Measurements from ENCODE around the gene TNNT3. TPM values are rescaled to one million over a fixed set of nuclear protein-coding genes. Genes with fewer than 3 reads are reported as not detected.

The TNNT3 gene
- total and polyA plus RNA-seq, 2 of the 4 experiments (the other 2 are of a cell fraction) = not detected

DNA sequence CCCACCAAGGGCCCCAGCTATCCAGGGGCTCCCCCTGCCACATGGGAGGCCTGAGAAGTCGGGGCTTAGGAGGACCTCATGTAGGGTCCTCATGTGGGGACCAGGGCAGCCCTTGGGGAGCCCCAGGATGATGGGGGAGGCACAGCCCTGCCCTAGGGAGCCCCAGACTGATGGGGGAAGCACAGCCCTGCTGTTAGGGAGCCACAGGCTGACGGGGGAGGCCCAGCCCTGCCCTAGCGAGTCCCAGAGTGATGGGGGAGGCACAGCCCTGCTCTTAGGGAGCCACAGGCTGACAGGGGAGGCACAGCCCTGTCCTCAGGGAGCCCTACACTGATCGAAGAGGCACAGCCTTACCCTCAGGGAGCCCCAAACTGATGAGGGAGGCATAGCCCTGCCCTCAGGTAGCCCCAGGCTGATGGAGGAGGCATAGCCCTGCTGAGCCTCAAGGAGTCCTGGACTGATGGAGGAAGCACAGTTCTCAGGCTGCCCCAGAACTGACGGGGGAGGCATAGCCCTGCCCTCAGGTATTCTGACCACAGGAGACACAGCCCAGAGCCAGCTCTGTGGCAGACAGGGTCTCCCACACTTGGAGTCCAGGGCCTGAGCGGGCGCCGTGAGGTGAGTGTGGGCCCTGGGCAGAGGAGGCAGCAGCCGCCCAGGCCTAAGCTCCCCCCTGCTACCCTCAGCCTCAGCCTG lies 38.6 kb upstream of the TNNT3 start:
- dilution Hi-C loops (cut with HindIII; ENCODE audit: low sequenced_read_pairs, unreplicated experiment) = no loop called here
- Histone ChIP-seq H3K9me3 (ENCODE audit: control insufficient read depth, insufficient read depth, low read length) (no peaks in the 10 kb centered on the region), H2BK15ac (ENCODE audit: low read depth, low read length) (no peak overlapping the region), H3K27me3 (ENCODE audit: control insufficient read depth, insufficient read depth, low read length) (peaks cover 13% of the 10 kb centered on the region), H4K8ac (ENCODE audit: low read depth in 2 of 2, low read length in 2 of 2) (no peak overlapping the region), H2BK120ac (ENCODE audit: low read depth, low read length) (no peak overlapping the region), H3K9me1 (ENCODE audit: insufficient read depth, low read length) (no peaks in the 10 kb centered on the region), H4K91ac (ENCODE audit: insufficient read depth, low read depth, low read length) (no peak overlapping the region), H3K79me1 (ENCODE audit: low read depth in 1 of 2, low read length in 2 of 2) (no peaks in the 10 kb centered on the region), H4K20me1 (ENCODE audit: insufficient read depth, low read length) (no peaks in the 10 kb centered on the region), H3K4me3 (ENCODE audit: insufficient read depth, low read depth, low read length) (no peak overlapping the region), H3K27ac (ENCODE audit: insufficient read depth, low read length) (no peak overlapping the region), H2BK20ac (ENCODE audit: low read depth, low read length) (no peak overlapping the region), H3K23ac (ENCODE audit: low read depth, low read length) (no peak overlapping the region), H3K4me2 (ENCODE audit: low read depth, low read length) (no peak overlapping the region), H3K36me3 (ENCODE audit: control insufficient read depth, insufficient read depth, low read length) (no peaks in the 10 kb centered on the region), H3K14ac (replicated peaks; ENCODE audit: low read depth, low read length) (no peak overlapping the region), H2AK5ac (ENCODE audit: low read depth, low read length) (no peak overlapping the region), H2BK5ac (ENCODE audit: low read depth, low read length, poor library complexity, severe bottlenecking) (no peak overlapping the region), H4K5ac (ENCODE audit: low read depth, low read length) (no peak overlapping the region), H3K56ac (ENCODE audit: extremely low read depth, insufficient read depth, low read length) (no peak overlapping the region), H2AK9ac (replicated peaks; ENCODE audit: low read depth, low read length, poor library complexity) (no peak overlapping the region), H3K4ac (ENCODE audit: low read depth, low read length) (no peak overlapping the region), H3K18ac (ENCODE audit: low read depth, low read length) (no peak overlapping the region), H3K4me1 (ENCODE audit: control insufficient read depth, insufficient read depth, low read length) (peaks cover 3% of the 10 kb centered on the region; the same call in 1 of the 2 replicates), H3K9ac (ENCODE audit: low read depth, low read length) (no peak overlapping the region), H2AFZ (replicated peaks; ENCODE audit: low read length, poor library complexity) (peak overlapping the region; percentile 0)
- TF ChIP-seq, protein P1, sequence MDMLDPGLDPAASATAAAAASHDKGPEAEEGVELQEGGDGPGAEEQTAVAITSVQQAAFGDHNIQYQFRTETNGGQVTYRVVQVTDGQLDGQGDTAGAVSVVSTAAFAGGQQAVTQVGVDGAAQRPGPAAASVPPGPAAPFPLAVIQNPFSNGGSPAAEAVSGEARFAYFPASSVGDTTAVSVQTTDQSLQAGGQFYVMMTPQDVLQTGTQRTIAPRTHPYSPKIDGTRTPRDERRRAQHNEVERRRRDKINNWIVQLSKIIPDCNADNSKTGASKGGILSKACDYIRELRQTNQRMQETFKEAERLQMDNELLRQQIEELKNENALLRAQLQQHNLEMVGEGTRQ (IDR thresholded peaks at IDR 0.05; ENCODE audit: low read depth, low read length) = no peak
- no peak for TF ChIP-seq RAD21 (IDR thresholded peaks at IDR 0.05; ENCODE audit: low read length)
- TF ChIP-seq MXI1 (IDR thresholded peaks at IDR 0.05; ENCODE audit: borderline replicate concordance, low read depth, low read length) = no peak
- no peak for TF ChIP-seq POLR2A (IDR thresholded peaks at IDR 0.05; ENCODE audit: low read depth, low read length)
- TF ChIP-seq, protein P2, sequence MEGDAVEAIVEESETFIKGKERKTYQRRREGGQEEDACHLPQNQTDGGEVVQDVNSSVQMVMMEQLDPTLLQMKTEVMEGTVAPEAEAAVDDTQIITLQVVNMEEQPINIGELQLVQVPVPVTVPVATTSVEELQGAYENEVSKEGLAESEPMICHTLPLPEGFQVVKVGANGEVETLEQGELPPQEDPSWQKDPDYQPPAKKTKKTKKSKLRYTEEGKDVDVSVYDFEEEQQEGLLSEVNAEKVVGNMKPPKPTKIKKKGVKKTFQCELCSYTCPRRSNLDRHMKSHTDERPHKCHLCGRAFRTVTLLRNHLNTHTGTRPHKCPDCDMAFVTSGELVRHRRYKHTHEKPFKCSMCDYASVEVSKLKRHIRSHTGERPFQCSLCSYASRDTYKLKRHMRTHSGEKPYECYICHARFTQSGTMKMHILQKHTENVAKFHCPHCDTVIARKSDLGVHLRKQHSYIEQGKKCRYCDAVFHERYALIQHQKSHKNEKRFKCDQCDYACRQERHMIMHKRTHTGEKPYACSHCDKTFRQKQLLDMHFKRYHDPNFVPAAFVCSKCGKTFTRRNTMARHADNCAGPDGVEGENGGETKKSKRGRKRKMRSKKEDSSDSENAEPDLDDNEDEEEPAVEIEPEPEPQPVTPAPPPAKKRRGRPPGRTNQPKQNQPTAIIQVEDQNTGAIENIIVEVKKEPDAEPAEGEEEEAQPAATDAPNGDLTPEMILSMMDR (conservative IDR thresholded peaks at IDR 0.05; ENCODE audit: low read depth, low read length) = no peak
- no peak for TF ChIP-seq MAFK (IDR thresholded peaks at IDR 0.05; ENCODE audit: low read depth, low read length)
- TF ChIP-seq CEBPB (IDR thresholded peaks at IDR 0.05; ENCODE audit: low read depth, low read length) = no peak
- TF ChIP-seq FOS (IDR thresholded peaks at IDR 0.05; ENCODE audit: low read depth, low read length) = no peak
- TF ChIP-seq MAZ (IDR thresholded peaks at IDR 0.05; ENCODE audit: borderline replicate concordance, low read depth, low read length) = no peak
- no peak for TF ChIP-seq SMC3 (IDR thresholded peaks at IDR 0.05; ENCODE audit: low read depth, low read length)
- no peak for TF ChIP-seq RFX5 (IDR thresholded peaks at IDR 0.05; ENCODE audit: low read depth, low read length)
- no peak for TF ChIP-seq RCOR1 (IDR thresholded peaks at IDR 0.05; ENCODE audit: insufficient replicate concordance, low read length)
- no peak for TF ChIP-seq BHLHE40 (IDR thresholded peaks at IDR 0.05; ENCODE audit: low read depth, low read length)
- TF ChIP-seq, protein P3, sequence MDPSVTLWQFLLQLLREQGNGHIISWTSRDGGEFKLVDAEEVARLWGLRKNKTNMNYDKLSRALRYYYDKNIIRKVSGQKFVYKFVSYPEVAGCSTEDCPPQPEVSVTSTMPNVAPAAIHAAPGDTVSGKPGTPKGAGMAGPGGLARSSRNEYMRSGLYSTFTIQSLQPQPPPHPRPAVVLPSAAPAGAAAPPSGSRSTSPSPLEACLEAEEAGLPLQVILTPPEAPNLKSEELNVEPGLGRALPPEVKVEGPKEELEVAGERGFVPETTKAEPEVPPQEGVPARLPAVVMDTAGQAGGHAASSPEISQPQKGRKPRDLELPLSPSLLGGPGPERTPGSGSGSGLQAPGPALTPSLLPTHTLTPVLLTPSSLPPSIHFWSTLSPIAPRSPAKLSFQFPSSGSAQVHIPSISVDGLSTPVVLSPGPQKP (IDR thresholded peaks at IDR 0.05; ENCODE audit: borderline replicate concordance, low read depth, low read length) = no peak
- TF ChIP-seq NFE2L2 (IDR thresholded peaks at IDR 0.05; ENCODE audit: low read depth, low read length) = no peak
- DNase-seq = no peak
- in situ Hi-C loops (cut with MboI; ENCODE audit: low sequenced_read_pairs) = loop anchor here (5.0 kb wide), 1 partner anchor 271 kb away; no protein-coding TSS in a partner anchor
- CTCF ChIA-PET = no interaction called here
- POLR2A ChIA-PET (ENCODE audit: unreplicated experiment) = no interaction called here
- intact Hi-C loops (cut with micrococcal nuclease) = no loop called here
- WGBS, 2 experiments (ENCODE audit: extremely low coverage in 2 of 2, insufficient read length in 1 of 2) = 100% methylated on average over 1 of the region's 9 CpGs; no CpG with 5 or more reads in 1 of the 2 experiments
- no TSS peak for BruUV-seq (replicated peaks)
- ATAC-seq (ENCODE audit: low read depth) = no peak

Measured in IMR-90 (cell line).